Skeletal muscle cell (primary cell): ENCODE data around the gene SEMA5A.

ENCODE experiments used
- DNase-seq: peaks from one replicate; pipeline ENCODE4 v3.0.0-alpha.2; 2010; ENCODE audit warnings: low read depth
- H3K4me3 ChIP-seq: 2 replicates; pipeline ENCODE4 v1.5.1; 2011; ENCODE audit warnings: low read depth, mild to moderate bottlenecking, control low read depth, low read length, moderate library complexity

SEMA5A gene, protein sequence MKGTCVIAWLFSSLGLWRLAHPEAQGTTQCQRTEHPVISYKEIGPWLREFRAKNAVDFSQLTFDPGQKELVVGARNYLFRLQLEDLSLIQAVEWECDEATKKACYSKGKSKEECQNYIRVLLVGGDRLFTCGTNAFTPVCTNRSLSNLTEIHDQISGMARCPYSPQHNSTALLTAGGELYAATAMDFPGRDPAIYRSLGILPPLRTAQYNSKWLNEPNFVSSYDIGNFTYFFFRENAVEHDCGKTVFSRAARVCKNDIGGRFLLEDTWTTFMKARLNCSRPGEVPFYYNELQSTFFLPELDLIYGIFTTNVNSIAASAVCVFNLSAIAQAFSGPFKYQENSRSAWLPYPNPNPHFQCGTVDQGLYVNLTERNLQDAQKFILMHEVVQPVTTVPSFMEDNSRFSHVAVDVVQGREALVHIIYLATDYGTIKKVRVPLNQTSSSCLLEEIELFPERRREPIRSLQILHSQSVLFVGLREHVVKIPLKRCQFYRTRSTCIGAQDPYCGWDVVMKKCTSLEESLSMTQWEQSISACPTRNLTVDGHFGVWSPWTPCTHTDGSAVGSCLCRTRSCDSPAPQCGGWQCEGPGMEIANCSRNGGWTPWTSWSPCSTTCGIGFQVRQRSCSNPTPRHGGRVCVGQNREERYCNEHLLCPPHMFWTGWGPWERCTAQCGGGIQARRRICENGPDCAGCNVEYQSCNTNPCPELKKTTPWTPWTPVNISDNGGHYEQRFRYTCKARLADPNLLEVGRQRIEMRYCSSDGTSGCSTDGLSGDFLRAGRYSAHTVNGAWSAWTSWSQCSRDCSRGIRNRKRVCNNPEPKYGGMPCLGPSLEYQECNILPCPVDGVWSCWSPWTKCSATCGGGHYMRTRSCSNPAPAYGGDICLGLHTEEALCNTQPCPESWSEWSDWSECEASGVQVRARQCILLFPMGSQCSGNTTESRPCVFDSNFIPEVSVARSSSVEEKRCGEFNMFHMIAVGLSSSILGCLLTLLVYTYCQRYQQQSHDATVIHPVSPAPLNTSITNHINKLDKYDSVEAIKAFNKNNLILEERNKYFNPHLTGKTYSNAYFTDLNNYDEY

GRCh38 chr5:9545992-9546851 lies at the start of gene SEMA5A:
Gene SEMA5A (minus strand): TSS chr5:9546075. CDS start chr5:9379946, 166,129 bp downstream.
- peak within 1 kb of the TSS; percentile 78 for H3K4me3 ChIP-seq
- DNase-seq: no peak

DNA sequence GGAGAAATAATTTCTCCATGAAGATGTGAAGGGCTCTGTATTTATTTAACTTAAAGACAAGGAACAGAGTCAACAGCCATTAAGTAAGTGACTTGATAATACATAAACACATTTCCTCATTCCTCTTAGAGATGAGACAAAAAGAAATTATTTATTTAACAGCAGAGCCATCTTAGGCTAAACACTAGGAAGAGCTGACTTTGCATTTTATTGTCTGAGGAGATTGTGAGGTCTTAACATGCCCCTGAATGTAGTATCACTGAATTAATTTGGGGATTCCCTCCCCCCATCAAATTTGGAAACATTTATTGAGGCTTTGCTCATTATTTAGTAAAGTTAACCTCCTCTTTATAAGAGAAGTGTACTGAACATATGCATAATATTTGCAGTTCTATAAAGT lies 49.0 kb upstream of the SEMA5A start:
- H3K4me3 ChIP-seq: no peak overlapping the region
- no peak for DNase-seq

DNA sequence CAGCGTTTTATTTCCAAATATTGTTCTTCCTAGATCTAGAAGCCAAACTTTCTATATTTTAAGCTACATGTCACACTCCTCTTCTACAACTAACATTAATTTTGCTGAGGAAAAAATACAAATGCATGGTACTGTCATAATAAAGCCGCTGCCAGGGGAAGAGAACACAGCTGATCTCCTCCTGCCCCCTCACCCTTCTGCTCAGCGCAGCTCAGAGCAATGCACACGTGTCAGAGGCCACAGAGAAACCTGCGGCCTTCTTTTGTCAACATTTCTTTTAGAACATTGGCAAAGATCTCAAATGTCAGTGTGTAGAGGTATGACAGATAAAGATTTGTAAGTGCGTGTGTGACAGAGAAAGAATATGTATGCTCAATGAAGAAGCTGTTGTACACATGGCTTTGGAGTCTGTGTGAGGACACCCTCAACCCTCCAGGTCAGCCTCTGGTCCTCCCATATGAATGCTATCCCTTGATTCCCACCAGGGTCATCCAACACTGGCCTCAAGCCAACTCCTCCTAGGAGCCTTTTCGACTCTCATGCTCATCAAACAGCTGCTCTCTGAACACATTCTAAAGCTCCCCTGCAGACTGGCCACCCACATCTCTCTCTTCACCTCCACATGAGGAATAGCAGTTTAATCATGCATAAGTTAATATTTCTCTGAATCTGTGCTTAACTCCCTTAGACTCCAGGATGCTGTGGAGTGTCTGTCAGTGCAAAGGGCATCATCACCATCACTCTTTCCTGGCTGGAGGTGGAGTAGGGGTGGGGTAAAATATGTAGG lies 43.4 kb upstream of the SEMA5A start:
- no peak for DNase-seq
- no peak overlapping the region for H3K4me3 ChIP-seq

DNA sequence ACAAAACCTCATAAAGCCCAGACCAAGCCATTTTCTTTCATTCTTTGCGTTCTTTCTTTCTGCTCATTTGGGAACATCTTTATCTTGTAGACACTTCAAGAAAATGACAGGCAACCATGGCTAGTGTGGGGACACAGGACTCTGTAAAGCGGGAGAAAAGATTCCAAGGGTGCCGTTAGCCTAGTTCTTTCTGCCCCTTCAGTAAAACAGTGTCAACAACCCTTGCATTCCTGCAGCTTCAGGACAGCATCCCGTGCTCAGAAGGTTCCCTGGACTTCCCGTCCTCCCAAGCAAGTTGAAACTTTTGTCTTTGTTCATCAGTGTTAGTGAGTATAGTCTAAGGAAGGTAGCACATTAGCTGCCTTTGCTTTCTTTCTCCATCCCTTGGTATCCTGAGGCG lies 42.4 kb upstream of the SEMA5A start:
- no peak overlapping the region for H3K4me3 ChIP-seq
- no peak for DNase-seq

DNA sequence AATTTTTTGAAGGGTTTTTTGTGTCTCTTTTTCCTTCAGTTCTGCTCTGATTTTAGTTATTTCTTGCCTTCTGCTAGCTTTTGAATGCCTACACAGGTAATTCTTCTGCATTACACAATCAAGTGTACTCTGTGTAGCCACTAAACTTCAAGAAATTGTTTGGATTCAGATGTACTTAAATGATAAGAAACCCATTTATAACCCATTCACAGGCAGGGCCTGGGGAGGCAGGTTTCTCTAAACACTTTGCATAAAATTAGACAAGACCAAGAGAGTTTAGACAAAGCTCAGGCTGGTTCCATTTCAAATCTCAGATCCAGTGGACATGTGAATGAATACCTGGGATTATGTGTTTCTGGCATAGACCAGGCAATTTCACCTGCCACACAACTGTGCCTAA lies 41.3 kb upstream of the SEMA5A start:
- H3K4me3 ChIP-seq: no peak overlapping the region
- no peak for DNase-seq

DNA sequence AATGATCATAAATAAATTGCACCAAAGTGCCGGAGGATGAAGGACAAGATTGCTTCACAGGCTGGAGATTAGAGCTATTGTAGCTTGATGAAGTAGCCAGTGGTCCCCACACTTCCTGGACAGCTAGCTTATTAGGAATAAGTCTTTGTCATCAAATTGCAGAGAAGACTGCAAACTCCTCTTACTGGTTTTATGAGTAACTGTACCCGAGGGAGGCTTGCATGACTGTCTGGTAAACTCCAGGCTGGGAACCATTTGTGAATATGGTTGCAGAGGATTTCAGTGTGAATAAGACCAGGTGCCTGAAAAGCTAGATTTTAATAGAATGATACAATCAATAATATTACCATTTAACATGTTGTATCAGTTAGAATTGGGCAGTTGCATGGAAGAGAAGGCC lies 36.5 kb upstream of the SEMA5A start:
- DNase-seq: no peak
- H3K4me3 ChIP-seq: no peak overlapping the region

DNA sequence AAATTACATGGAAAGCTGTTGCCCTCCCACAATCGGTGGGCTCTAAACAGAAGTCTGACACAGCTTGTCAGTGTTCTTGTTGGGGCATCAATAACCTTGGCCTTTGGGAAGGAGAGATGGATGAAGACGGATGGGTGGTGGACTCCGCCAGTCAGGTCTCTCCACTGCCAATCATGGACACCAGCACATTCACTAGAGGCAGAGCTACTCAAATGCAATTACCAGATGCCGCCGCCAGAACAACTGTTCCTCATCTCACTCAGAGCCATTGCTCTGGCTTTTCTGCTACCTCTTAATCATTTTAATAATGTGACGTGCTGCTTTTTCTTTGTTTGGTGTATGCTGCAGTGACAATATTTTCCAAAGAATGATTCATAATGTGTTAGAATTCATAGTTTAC lies 27.9 kb upstream of the SEMA5A start:
- DNase-seq: no peak
- no peak overlapping the region for H3K4me3 ChIP-seq

DNA sequence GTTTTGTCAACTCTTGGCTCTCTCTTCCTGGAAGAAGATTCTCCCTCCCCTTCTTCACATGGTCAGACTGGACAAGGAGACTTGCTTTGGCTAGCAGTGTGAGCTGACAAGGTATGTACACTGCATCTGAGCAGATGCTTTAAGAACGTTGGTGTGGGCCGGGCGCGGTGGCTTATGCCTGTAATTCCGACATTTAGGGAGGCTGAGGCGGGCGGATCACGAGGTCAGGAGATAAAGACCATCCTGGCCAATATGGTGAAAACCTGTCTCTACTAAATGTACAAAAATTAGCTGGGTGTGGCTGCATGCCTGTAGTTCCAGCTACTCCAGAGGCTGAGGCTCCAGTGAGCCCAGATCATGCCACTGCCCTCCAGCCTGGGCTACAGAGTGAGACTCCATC lies 26.4 kb upstream of the SEMA5A start:
- H3K4me3 ChIP-seq: no peak overlapping the region

GRCh38 chr5:9570876-9571275 lies 25.0 kb upstream of the SEMA5A start:
- no peak for DNase-seq
- no peak overlapping the region for H3K4me3 ChIP-seq

More for the DNA sequence above, 26.4 kb upstream of the SEMA5A start:
- DNase-seq: no peak

GRCh38 chr5:9567039-9567438 lies 21.2 kb upstream of the SEMA5A start:
- no peak for DNase-seq
- H3K4me3 ChIP-seq: no peak overlapping the region

- no peak overlapping the region for H3K4me3 ChIP-seq
- no peak for DNase-seq
Observed at GRCh38 chr5:9564752-9565151, 18.9 kb upstream of the SEMA5A start.

DNA sequence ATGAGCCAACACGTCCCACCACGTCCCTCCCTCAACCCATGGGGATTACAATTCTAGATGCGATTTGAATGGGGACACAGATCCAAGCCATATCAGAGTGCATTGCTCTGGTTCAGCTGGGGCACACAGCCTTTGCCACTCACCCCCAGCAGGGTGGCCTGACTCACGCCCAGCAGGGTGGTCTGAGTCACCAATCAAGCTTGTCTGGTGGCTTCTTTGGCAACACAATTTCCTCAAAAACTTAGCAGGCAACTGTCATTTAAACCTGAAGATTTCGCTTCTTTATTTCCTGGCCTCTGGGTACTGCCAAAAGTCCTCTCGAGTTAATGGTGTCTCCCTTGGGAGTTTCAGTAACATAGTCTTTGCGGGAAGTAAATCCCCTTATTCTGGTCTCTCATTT lies 16.3 kb upstream of the SEMA5A start:
- no peak overlapping the region for H3K4me3 ChIP-seq
- DNase-seq: no peak

GRCh38 chr5:9559965-9560364 lies 14.1 kb upstream of the SEMA5A start:
- no peak for DNase-seq
- no peak overlapping the region for H3K4me3 ChIP-seq

- no peak overlapping the region for H3K4me3 ChIP-seq
- no peak for DNase-seq
Observed at GRCh38 chr5:9558319-9558965, 12.6 kb upstream of the SEMA5A start.

- H3K4me3 ChIP-seq: no peak overlapping the region
- no peak for DNase-seq
Observed at GRCh38 chr5:9557696-9558095, 11.8 kb upstream of the SEMA5A start.

GRCh38 chr5:9555961-9556360 lies 10.1 kb upstream of the SEMA5A start:
- DNase-seq: no peak
- H3K4me3 ChIP-seq: no peak overlapping the region

DNA sequence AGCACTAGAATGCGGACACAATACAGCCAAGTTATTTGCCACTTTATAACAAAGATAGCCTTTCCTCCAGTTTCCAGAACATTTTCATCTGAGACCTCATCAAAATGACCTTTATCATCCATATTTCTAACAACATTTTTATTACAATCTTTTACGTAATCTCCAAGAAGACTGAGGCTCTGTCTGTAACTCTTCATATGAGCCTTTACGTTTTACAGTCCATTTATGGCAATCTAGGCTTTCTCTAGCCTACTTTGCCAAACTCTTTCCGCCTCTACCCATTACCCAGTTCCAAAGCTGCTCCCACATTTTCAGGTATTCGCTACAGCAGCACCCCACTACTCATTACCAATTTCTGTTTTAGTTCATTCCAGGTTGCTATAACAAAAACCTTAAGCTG lies 8.2 kb upstream of the SEMA5A start:
- DNase-seq: no peak
- no peak overlapping the region for H3K4me3 ChIP-seq

- no peak overlapping the region for H3K4me3 ChIP-seq
- no peak for DNase-seq
Observed at GRCh38 chr5:9553561-9553960, 7.7 kb upstream of the SEMA5A start.
